AG09319 (cell line): ENCODE results near the gene TMA16.

Source experiments
- DNase-seq: peaks from one replicate; pipeline ENCODE4 v3.0.0-alpha.2; 2010; ENCODE audit warnings: low read depth; ENCODE audit errors: extremely low read depth
- CTCF ChIP-seq: IDR thresholded peaks from 2 replicates; pipeline ENCODE4 v1.5.1; 2011; ENCODE audit warnings: low read depth, mild to moderate bottlenecking, inconsistent platforms, low read length, moderate library complexity

Gene TMA16

GRCh38 chr4:163515198-163515597, 20.7 kb downstream of the TMA16 start:
- no peak for TF ChIP-seq CTCF
- no peak for DNase-seq

- TF ChIP-seq CTCF: no peak
- no peak for DNase-seq
Measured at GRCh38 chr4:163523791-163524365, 29.4 kb downstream of the TMA16 start.

- DNase-seq: no peak
- no peak for TF ChIP-seq CTCF
Measured at GRCh38 chr4:163525982-163526381, 31.5 kb downstream of the TMA16 start.

GRCh38 chr4:163527172-163527571, 32.7 kb downstream of the TMA16 start:
- TF ChIP-seq CTCF: no peak

GRCh38 chr4:163528653-163529052, 34.2 kb downstream of the TMA16 start:
- no peak for TF ChIP-seq CTCF

More at GRCh38 chr4:163527172-163527571, 32.7 kb downstream of the TMA16 start:
- DNase-seq: no peak

GRCh38 chr4:163534056-163534455, 39.6 kb downstream of the TMA16 start:
- TF ChIP-seq CTCF: no peak

More at GRCh38 chr4:163528653-163529052, 34.2 kb downstream of the TMA16 start:
- DNase-seq: no peak

GRCh38 chr4:163535657-163536056, 41.2 kb downstream of the TMA16 start:
- TF ChIP-seq CTCF: no peak
- no peak for DNase-seq

More at GRCh38 chr4:163534056-163534455, 39.6 kb downstream of the TMA16 start:
- DNase-seq: no peak
